ENCODE measurements around the gene PLEKHF1.
"Not testable (repeated sequence)": the region's sequence is repeated elsewhere in the genome, so short reads cannot be mapped to it uniquely, and the experiment has no call there.

Gene PLEKHF1

GRCh38 chr19:29665826-29666577 is 741 bp downstream of the PLEKHF1 start:
- no peak for DNase-seq

- peak; percentile 29 for DNase-seq
These were observed 1.5 kb downstream of the PLEKHF1 start for GRCh38 chr19:29666578-29667386.

GRCh38 chr19:29667387-29667783 is 2.1 kb downstream of the PLEKHF1 start:
- no peak for DNase-seq

- no peak for DNase-seq
These were observed 2.7 kb downstream of the PLEKHF1 start for GRCh38 chr19:29667901-29668341.

- DNase-seq = no peak
These were observed 3.7 kb downstream of the PLEKHF1 start for GRCh38 chr19:29668746-29669609.

GRCh38 chr19:29670255-29670654 is 5.0 kb downstream of the PLEKHF1 start:
- no peak for DNase-seq

- DNase-seq = not testable (repeated sequence)
These were observed 5.7 kb downstream of the PLEKHF1 start for GRCh38 chr19:29671026-29671392.

- DNase-seq = peak; percentile 43
These were observed 6.3 kb downstream of the PLEKHF1 start for GRCh38 chr19:29671393-29672160.

- DNase-seq = no peak
These were observed 7.2 kb downstream of the PLEKHF1 start for GRCh38 chr19:29672319-29672932.

GRCh38 chr19:29672933-29673336 is 7.7 kb downstream of the PLEKHF1 start:
- DNase-seq = peak; percentile 56

GRCh38 chr19:29673451-29674371 is 8.4 kb downstream of the PLEKHF1 start:
- no peak for DNase-seq

GRCh38 chr19:29674374-29675119 is 9.3 kb downstream of the PLEKHF1 start:
- DNase-seq = no peak

- DNase-seq = no peak
These were observed 9.9 kb downstream of the PLEKHF1 start for GRCh38 chr19:29675120-29675649.

GRCh38 chr19:29675650-29676186 is 10.5 kb downstream of the PLEKHF1 start:
- DNase-seq = no peak

- no peak for DNase-seq
These were observed 11.3 kb downstream of the PLEKHF1 start for GRCh38 chr19:29676586-29676985.

- DNase-seq = no peak
These were observed 11.9 kb downstream of the PLEKHF1 start for GRCh38 chr19:29677001-29677817.

- no peak for DNase-seq
These were observed 13.3 kb downstream of the PLEKHF1 start for GRCh38 chr19:29678484-29679106.

- no peak for DNase-seq
These were observed 14.4 kb downstream of the PLEKHF1 start for GRCh38 chr19:29679598-29680210.
